ENCODE data around the gene CHCHD10. TPM values are rescaled to one million over a fixed set of nuclear protein-coding genes. Genes with fewer than 3 reads are reported as not detected.

Gene CHCHD10
- total and polyA plus RNA-seq, 2 donors (not counting 1 experiment from before 2014, with no cell fraction given): 54.0 to 124 TPM

DNA sequence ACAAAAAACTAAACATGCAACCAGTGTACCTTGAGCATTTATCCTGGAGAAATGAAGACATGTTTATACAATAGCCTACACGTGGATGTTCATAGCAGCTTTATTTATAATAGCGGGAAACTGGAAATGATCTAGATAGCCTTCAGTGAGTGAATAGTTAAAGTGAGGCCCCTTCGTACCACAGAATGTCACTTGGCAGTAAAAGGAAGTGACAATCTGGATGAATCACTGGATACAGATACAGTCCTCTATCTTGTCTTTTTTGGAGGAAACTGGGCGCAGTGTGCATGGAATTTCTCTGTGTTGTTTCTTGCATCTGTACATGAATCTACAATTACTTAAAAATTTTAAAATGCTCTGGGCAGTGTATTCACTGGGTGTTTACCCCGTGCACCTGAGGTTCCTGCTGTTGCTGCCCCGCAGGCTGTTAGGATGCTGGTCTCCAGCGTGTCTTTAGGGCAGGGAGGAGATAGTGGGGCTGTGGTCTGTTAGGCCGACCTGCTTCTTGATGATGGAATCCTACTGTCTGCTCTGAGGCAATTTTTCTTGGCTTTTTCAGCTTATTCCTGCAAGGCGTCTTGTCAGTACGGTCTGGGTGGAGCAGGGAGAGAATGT, 47.9 kb upstream of the CHCHD10 start:
- intact Hi-C loops (cut with micrococcal nuclease): no loop called here
- ChIA-PET POLR2A (interaction anchor here (0.7 kb wide), 1 partner anchor 10 kb away, joined by 6 read pairs; no protein-coding TSS in a partner anchor), CTCF (interaction anchor here (0.6 to 0.7 kb wide), 2 partner anchors 10 to 18 kb away, joined by 3 read pairs; no protein-coding TSS in a partner anchor)
- no peak overlapping the region for H3K27ac Mint-ChIP-seq
- H3K27me3 ChIP-seq (replicated peaks in 1 of 4; ENCODE audit: control extremely low read depth in 1 of 4, control insufficient read depth in 3 of 4, insufficient read depth in 4 of 4, low read length in 3 of 4): no peaks in the 10 kb centered on the region
- no peaks in the 10 kb centered on the region for H3K9me3 ChIP-seq (ENCODE audit: control extremely low read depth in 1 of 3, control insufficient read depth in 2 of 3, insufficient read depth in 1 of 3, low read length in 2 of 3)
- H3K27me3 Mint-ChIP-seq: no peaks in the 10 kb centered on the region
- H3K36me3 ChIP-seq (replicated peaks in 1 of 2; ENCODE audit: control extremely low read depth in 1 of 2, control insufficient read depth in 1 of 2, extremely low read depth in 1 of 2, insufficient read depth in 2 of 2, low read length in 1 of 2): peaks cover 8 to 56% of the 10 kb centered on the region in 2 experiments
- peaks cover 60% of the 10 kb centered on the region for H3K79me2 ChIP-seq (ENCODE audit: control insufficient read depth, insufficient read depth, low read length)
- no peak for ATAC-seq (ENCODE audit: low read depth)
- 97% methylated on average over 6 of the region's 10 CpGs for WGBS (ENCODE audit: insufficient coverage)
- H2AFZ ChIP-seq (ENCODE audit: insufficient read depth, low read depth, low read length, poor library complexity, severe bottlenecking): no peak overlapping the region
- no peaks in the 10 kb centered on the region for H4K20me1 ChIP-seq (ENCODE audit: control insufficient read depth, insufficient read depth, low read length, poor library complexity, severe bottlenecking)
- no peak overlapping the region for H3K9ac ChIP-seq (ENCODE audit: low read length)
- TF ChIP-seq, protein P1, sequence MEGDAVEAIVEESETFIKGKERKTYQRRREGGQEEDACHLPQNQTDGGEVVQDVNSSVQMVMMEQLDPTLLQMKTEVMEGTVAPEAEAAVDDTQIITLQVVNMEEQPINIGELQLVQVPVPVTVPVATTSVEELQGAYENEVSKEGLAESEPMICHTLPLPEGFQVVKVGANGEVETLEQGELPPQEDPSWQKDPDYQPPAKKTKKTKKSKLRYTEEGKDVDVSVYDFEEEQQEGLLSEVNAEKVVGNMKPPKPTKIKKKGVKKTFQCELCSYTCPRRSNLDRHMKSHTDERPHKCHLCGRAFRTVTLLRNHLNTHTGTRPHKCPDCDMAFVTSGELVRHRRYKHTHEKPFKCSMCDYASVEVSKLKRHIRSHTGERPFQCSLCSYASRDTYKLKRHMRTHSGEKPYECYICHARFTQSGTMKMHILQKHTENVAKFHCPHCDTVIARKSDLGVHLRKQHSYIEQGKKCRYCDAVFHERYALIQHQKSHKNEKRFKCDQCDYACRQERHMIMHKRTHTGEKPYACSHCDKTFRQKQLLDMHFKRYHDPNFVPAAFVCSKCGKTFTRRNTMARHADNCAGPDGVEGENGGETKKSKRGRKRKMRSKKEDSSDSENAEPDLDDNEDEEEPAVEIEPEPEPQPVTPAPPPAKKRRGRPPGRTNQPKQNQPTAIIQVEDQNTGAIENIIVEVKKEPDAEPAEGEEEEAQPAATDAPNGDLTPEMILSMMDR (IDR thresholded peaks at IDR 0.05): no peak
- TF ChIP-seq EZH2 (IDR thresholded peaks at IDR 0.05; ENCODE audit: borderline replicate concordance, insufficient read depth, low read depth, low read length, poor library complexity, severe bottlenecking): no peak
- no peak overlapping the region for H3K4me2 ChIP-seq (replicated peaks; ENCODE audit: low read depth, low read length, poor library complexity, severe bottlenecking)
- no peak overlapping the region for H3K4me3 Mint-ChIP-seq
- H3K4me1 ChIP-seq (ENCODE audit: control insufficient read depth in 2 of 2, insufficient read depth in 2 of 2, low read length in 2 of 2): peaks cover 36 to 41% of the 10 kb centered on the region in 2 donors
- no peaks in the 10 kb centered on the region for H3K9me3 Mint-ChIP-seq (ENCODE audit: insufficient read depth)
- H3K4me1 Mint-ChIP-seq: peaks cover 52% of the 10 kb centered on the region
- no peak overlapping the region for H3K4me3 ChIP-seq (ENCODE audit: control extremely low read depth in 1 of 5, extremely low read depth in 1 of 5, insufficient read depth in 1 of 5, low read depth in 2 of 5, low read length in 4 of 5)
- no peak for DNase-seq
- H3K27ac ChIP-seq (ENCODE audit: low read length in 2 of 2): no peak overlapping the region

DNA sequence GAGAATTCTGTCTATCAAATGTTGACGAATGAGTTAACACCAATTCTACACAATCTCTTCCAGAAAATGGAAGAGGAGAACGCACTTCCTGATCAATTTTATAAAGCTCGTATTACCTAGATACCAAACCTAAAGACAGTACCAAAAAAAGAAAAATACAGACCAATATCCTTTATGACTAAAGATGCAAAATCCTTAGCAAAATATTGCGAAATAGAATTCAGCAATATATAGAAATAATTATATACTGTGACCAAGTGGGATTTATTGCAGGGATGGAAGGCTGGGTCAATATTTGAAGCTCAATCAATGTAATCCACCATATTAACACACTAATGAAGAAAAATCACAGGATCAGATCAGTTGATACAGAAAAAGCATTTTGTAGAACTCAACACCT, 44.6 kb upstream of the CHCHD10 start:
- Histone ChIP-seq H3K4me1 (ENCODE audit: control insufficient read depth in 2 of 2, insufficient read depth in 2 of 2, low read length in 2 of 2) (peaks cover 3 to 8% of the 10 kb centered on the region in 2 donors), H3K9ac (ENCODE audit: low read length) (no peak overlapping the region), H3K4me3 (ENCODE audit: control extremely low read depth in 1 of 5, extremely low read depth in 1 of 5, insufficient read depth in 1 of 5, low read depth in 2 of 5, low read length in 4 of 5) (no peak overlapping the region), H3K9me3 (ENCODE audit: control extremely low read depth in 1 of 3, control insufficient read depth in 2 of 3, insufficient read depth in 1 of 3, low read length in 2 of 3) (no peaks in the 10 kb centered on the region), H3K36me3 (replicated peaks in 1 of 2; ENCODE audit: control extremely low read depth in 1 of 2, control insufficient read depth in 1 of 2, extremely low read depth in 1 of 2, insufficient read depth in 2 of 2, low read length in 1 of 2) (peaks cover 6 to 41% of the 10 kb centered on the region in 2 experiments), H4K20me1 (ENCODE audit: control insufficient read depth, insufficient read depth, low read length, poor library complexity, severe bottlenecking) (no peaks in the 10 kb centered on the region), H3K79me2 (ENCODE audit: control insufficient read depth, insufficient read depth, low read length) (peaks cover 56% of the 10 kb centered on the region), H3K27me3 (replicated peaks in 1 of 4; ENCODE audit: control extremely low read depth in 1 of 4, control insufficient read depth in 3 of 4, insufficient read depth in 4 of 4, low read length in 3 of 4) (no peaks in the 10 kb centered on the region), H3K27ac (ENCODE audit: low read length in 2 of 2) (no peak overlapping the region), H2AFZ (ENCODE audit: insufficient read depth, low read depth, low read length, poor library complexity, severe bottlenecking) (no peak overlapping the region), H3K4me2 (replicated peaks; ENCODE audit: low read depth, low read length, poor library complexity, severe bottlenecking) (no peak overlapping the region)
- DNase-seq (no peak), ATAC-seq (ENCODE audit: low read depth) (no peak)
- TF ChIP-seq, protein P1 (IDR thresholded peaks at IDR 0.05): no peak
- TF ChIP-seq EZH2 (IDR thresholded peaks at IDR 0.05; ENCODE audit: borderline replicate concordance, insufficient read depth, low read depth, low read length, poor library complexity, severe bottlenecking): no peak
- Mint-ChIP-seq H3K9me3 (ENCODE audit: insufficient read depth) (no peaks in the 10 kb centered on the region), H3K27me3 (no peaks in the 10 kb centered on the region), H3K4me3 (no peak overlapping the region), H3K27ac (no peak overlapping the region), H3K4me1 (peaks cover 29% of the 10 kb centered on the region)
- WGBS (ENCODE audit: insufficient coverage): 100% methylated on average over 1 of the region's 4 CpGs
- CTCF ChIA-PET: interaction anchor here (0.8 to 2.1 kb wide), 3 partner anchors 34 to 41 kb away, joined by 3 to 5 read pairs (median 3); no protein-coding TSS in a partner anchor
- intact Hi-C loops (cut with micrococcal nuclease): no loop called here
- POLR2A ChIA-PET: no interaction called here
